Measurements from ENCODE around the gene POU6F2. TPM values are rescaled to one million over a fixed set of nuclear protein-coding genes. Genes with fewer than 3 reads are reported as not detected.

The POU6F2 gene
- total and polyA plus RNA-seq, 2 donors from 2014 or later = 0.47 TPM; not detected in 1

GRCh38 chr7:39091145-39091544, 113.4 kb downstream of the POU6F2 start:
- Histone ChIP-seq H3K9me3 (ENCODE audit: control insufficient read depth in 2 of 3, insufficient read depth in 1 of 3, low read length in 3 of 3) (no peaks in the 10 kb centered on the region), H3K27me3 (ENCODE audit: control insufficient read depth, insufficient read depth, low read length) (no peaks in the 10 kb centered on the region), H3K27ac (ENCODE audit: low read depth in 2 of 2, low read length in 2 of 2) (no peak overlapping the region), H3K4me1 (ENCODE audit: control insufficient read depth in 2 of 3, insufficient read depth in 2 of 3, low read depth in 1 of 3, low read length in 3 of 3) (no peaks in the 10 kb centered on the region), H3K36me3 (ENCODE audit: control insufficient read depth in 2 of 3, insufficient read depth in 3 of 3, low read length in 3 of 3) (no peaks in the 10 kb centered on the region), H3K9ac (ENCODE audit: low read length in 3 of 3) (no peak overlapping the region), H3K4me3 (ENCODE audit: low read length in 3 of 3) (no peak overlapping the region)
- intact Hi-C loops (cut with DNase I) = no loop called here
- TF ChIP-seq CTCF (IDR thresholded peaks at IDR 0.05; ENCODE audit: borderline replicate concordance, extremely low read depth, insufficient read depth) = no peak
- FAIRE-seq (no peak), DNase-seq (no peak)

GRCh38 chr7:39091774-39092173, 114.1 kb downstream of the POU6F2 start:
- H3K4me1 ChIP-seq (ENCODE audit: control insufficient read depth in 2 of 3, insufficient read depth in 2 of 3, low read depth in 1 of 3, low read length in 3 of 3) = no peaks in the 10 kb centered on the region
- no peak overlapping the region for H3K4me3 ChIP-seq (ENCODE audit: low read length in 3 of 3)
- no peak for TF ChIP-seq CTCF (IDR thresholded peaks at IDR 0.05; ENCODE audit: borderline replicate concordance, extremely low read depth, insufficient read depth)
- DNase-seq (no peak), FAIRE-seq (no peak)
- no peak overlapping the region for H3K27ac ChIP-seq (ENCODE audit: low read depth in 2 of 2, low read length in 2 of 2)
- no peaks in the 10 kb centered on the region for H3K36me3 ChIP-seq (ENCODE audit: control insufficient read depth in 2 of 3, insufficient read depth in 3 of 3, low read length in 3 of 3)
- no peak overlapping the region for H3K9ac ChIP-seq (ENCODE audit: low read length in 3 of 3)
- H3K27me3 ChIP-seq (ENCODE audit: control insufficient read depth, insufficient read depth, low read length) = no peaks in the 10 kb centered on the region
- no peaks in the 10 kb centered on the region for H3K9me3 ChIP-seq (ENCODE audit: control insufficient read depth in 2 of 3, insufficient read depth in 1 of 3, low read length in 3 of 3)
- intact Hi-C loops (cut with DNase I) = no loop called here

GRCh38 chr7:39094731-39095130, 117.0 kb downstream of the POU6F2 start:
- no peaks in the 10 kb centered on the region for H3K36me3 ChIP-seq (ENCODE audit: control insufficient read depth in 2 of 3, insufficient read depth in 3 of 3, low read length in 3 of 3)
- intact Hi-C loops (cut with DNase I) = no loop called here
- no peaks in the 10 kb centered on the region for H3K9me3 ChIP-seq (ENCODE audit: control insufficient read depth in 2 of 3, insufficient read depth in 1 of 3, low read length in 3 of 3)
- H3K9ac ChIP-seq (ENCODE audit: low read length in 3 of 3) = no peak overlapping the region
- H3K27ac ChIP-seq (ENCODE audit: low read depth in 2 of 2, low read length in 2 of 2) = no peak overlapping the region
- DNase-seq (no peak), FAIRE-seq (no peak)
- H3K27me3 ChIP-seq (ENCODE audit: control insufficient read depth, insufficient read depth, low read length) = no peaks in the 10 kb centered on the region
- no peak for TF ChIP-seq CTCF (IDR thresholded peaks at IDR 0.05; ENCODE audit: borderline replicate concordance, extremely low read depth, insufficient read depth)
- H3K4me1 ChIP-seq (ENCODE audit: control insufficient read depth in 2 of 3, insufficient read depth in 2 of 3, low read depth in 1 of 3, low read length in 3 of 3) = no peaks in the 10 kb centered on the region
- H3K4me3 ChIP-seq (ENCODE audit: low read length in 3 of 3) = no peak overlapping the region

Data from kidney (tissue), 14 donors.